A673 (cell line): Measurements from ENCODE around the gene SKOR1. TPM values are rescaled to one million over a fixed set of nuclear protein-coding genes. Genes with fewer than 3 reads are reported as not detected.

Experiments used
- BruUV-seq: library from RNA; stranded (reverse); fragments of 400-500 nt; replicated peaks from 2 replicates; lab custom pipeline; 2021; lab: Mats Ljungman, UMichigan
- CTCF ChIA-PET: fragments of 300-600 bp; sonication (Branson Sonifier 250); formaldehyde crosslinking; loops from one replicate; lab custom pipeline; 2022; ENCODE audit warnings: antibody characterized with exemption; lab: Charles Lee
- POLR2A ChIA-PET: fragments of 300-600 bp; sonication (Branson Sonifier 250); formaldehyde crosslinking; loops from one replicate; lab custom pipeline; 2022; ENCODE audit warnings: antibody characterized with exemption; ENCODE audit not compliant: low non-redundant PET; lab: Charles Lee
- DNase-seq: peaks from one replicate; pipeline ENCODE4 v3.0.0-alpha.2; 2015; ENCODE audit warnings: low spot score
- H3K27ac ChIP-seq: fragments of 200-600 bp; sonication (generic); 2 replicates; pipeline ENCODE4 v1.5.1; 2016; ENCODE audit warnings: mixed run types, low read depth, mild to moderate bottlenecking, mixed read lengths, antibody characterized with exemption, low read length; ENCODE audit not compliant: poor library complexity, severe bottlenecking
- H3K27me3 ChIP-seq: fragments of 200-600 bp; sonication (generic); replicated peaks from 2 replicates; pipeline ENCODE4 v1.6.1; 2017; ENCODE audit warnings: mixed run types, low read depth, mild to moderate bottlenecking, mixed read lengths, antibody characterized with exemption, low read length; ENCODE audit not compliant: insufficient read depth, poor library complexity
- H3K36me3 ChIP-seq: fragments of 200-600 bp; sonication (generic); 2 replicates; pipeline ENCODE4 v1.6.1; 2016; ENCODE audit warnings: mixed run types, mild to moderate bottlenecking, mixed read lengths, antibody characterized with exemption, low read length; ENCODE audit not compliant: insufficient read depth, poor library complexity, severe bottlenecking
- H3K4me1 ChIP-seq: fragments of 200-600 bp; sonication (generic); 2 replicates; pipeline ENCODE4 v1.6.1; 2017; ENCODE audit warnings: mixed run types, mild to moderate bottlenecking, mixed read lengths, antibody characterized with exemption, low read length; ENCODE audit not compliant: insufficient read depth, poor library complexity, severe bottlenecking
- H3K4me3 ChIP-seq: fragments of 200-600 bp; sonication (generic); 2 replicates; pipeline ENCODE4 v1.5.1; 2016; ENCODE audit warnings: low read depth, mixed run types, mild to moderate bottlenecking, mixed read lengths, low read length; ENCODE audit not compliant: poor library complexity, severe bottlenecking
- H3K9me3 ChIP-seq: fragments of 200-600 bp; sonication (generic); 2 replicates; pipeline ENCODE4 v1.6.1; 2016; ENCODE audit warnings: mixed run types, low read depth, mild to moderate bottlenecking, mixed read lengths, antibody characterized with exemption, low read length; ENCODE audit not compliant: poor library complexity, severe bottlenecking
- EZH2 ChIP-seq: fragments of 200-600 bp; sonication (generic); IDR thresholded peaks from 2 replicates; pipeline ENCODE4 v1.6.1; 2017; ENCODE audit warnings: borderline replicate concordance, low read depth, mild to moderate bottlenecking, mixed read lengths, antibody characterized with exemption, low read length; ENCODE audit not compliant: poor library complexity, severe bottlenecking
- intact Hi-C: fragments of 100-400 bp; cut with micrococcal nuclease; formaldehyde crosslinking; loops from one replicate; pipeline ENCODE4 v1.10.0; 2022; ENCODE audit not compliant: unreplicated experiment
- total RNA-seq: library from RNA; stranded (reverse); gene quantifications from 2 replicates; pipeline ENCODE4 v1.2.3, GENCODE V29; 2021
- TF ChIP-seq, protein P1 (sequence below): fragments of 300-800, 200-600 bp; sonication (generic); conservative IDR thresholded peaks from 2 replicates; pipeline ENCODE4 v1.5.1; 2017; ENCODE audit warnings: low read depth, mild to moderate bottlenecking, antibody characterized with exemption, low read length, moderate library complexity, mixed read lengths

The SKOR1 gene
- total RNA-seq, 1 experiment from 2014 or later, result 0.21 TPM

DNA sequence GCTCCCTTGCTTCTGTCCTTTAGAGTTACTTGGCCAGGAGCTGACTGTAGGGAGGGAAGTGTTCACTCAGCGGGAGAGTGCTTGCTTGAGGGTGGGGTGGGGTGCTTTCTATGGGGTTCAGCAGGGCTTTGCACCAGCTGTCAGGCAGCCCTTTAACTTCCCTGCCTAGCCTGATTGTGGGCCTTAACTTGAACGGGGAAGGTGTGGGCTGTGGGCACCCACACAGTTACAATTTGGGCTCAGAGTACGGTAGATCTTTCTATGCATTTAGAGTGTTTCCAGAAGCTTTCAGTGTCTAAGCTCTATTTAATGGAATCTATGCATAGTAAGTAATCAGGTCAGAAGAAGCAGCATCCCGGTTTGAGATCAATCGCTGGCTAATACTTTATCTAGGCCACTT lies 48.2 kb upstream of the SKOR1 start:
- no peaks in the 10 kb centered on the region for H3K36me3 ChIP-seq
- CTCF ChIA-PET, result no interaction called here
- no peak for TF ChIP-seq EZH2
- DNase-seq, result no peak
- intact Hi-C loops, result no loop called here
- H3K9me3 ChIP-seq, result no peaks in the 10 kb centered on the region
- no TSS peak for BruUV-seq
- no peak overlapping the region for H3K27ac ChIP-seq
- H3K4me1 ChIP-seq, result peaks cover 9% of the 10 kb centered on the region
- no peak overlapping the region for H3K4me3 ChIP-seq
- H3K27me3 ChIP-seq, result no peaks in the 10 kb centered on the region
- POLR2A ChIA-PET, result no interaction called here

DNA sequence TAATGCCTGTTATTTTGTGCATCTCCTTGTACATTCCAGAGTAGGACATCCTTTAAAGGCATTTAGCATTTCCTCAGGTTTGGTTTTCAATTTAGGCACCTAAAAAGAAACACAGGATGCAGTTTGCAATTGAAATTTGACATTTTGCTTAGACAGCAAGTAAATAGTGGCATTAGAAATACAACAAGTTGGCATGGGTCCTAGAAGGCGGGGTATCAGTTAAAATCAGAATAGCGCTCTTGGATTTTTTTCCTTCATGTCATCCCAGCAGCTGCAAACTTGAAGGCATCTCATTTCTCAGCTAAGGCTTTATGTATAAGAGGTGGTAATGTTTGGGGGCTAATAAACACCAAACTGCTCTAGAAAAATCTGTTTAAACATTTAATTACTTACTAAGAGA lies 47.5 kb upstream of the SKOR1 start:
- intact Hi-C loops, result no loop called here
- POLR2A ChIA-PET, result no interaction called here
- no peak overlapping the region for H3K27ac ChIP-seq
- CTCF ChIA-PET, result no interaction called here
- H3K27me3 ChIP-seq, result no peaks in the 10 kb centered on the region
- no peaks in the 10 kb centered on the region for H3K9me3 ChIP-seq
- no peak overlapping the region for H3K4me3 ChIP-seq
- BruUV-seq, result no TSS peak
- DNase-seq, result no peak
- no peaks in the 10 kb centered on the region for H3K36me3 ChIP-seq
- TF ChIP-seq, protein P1, sequence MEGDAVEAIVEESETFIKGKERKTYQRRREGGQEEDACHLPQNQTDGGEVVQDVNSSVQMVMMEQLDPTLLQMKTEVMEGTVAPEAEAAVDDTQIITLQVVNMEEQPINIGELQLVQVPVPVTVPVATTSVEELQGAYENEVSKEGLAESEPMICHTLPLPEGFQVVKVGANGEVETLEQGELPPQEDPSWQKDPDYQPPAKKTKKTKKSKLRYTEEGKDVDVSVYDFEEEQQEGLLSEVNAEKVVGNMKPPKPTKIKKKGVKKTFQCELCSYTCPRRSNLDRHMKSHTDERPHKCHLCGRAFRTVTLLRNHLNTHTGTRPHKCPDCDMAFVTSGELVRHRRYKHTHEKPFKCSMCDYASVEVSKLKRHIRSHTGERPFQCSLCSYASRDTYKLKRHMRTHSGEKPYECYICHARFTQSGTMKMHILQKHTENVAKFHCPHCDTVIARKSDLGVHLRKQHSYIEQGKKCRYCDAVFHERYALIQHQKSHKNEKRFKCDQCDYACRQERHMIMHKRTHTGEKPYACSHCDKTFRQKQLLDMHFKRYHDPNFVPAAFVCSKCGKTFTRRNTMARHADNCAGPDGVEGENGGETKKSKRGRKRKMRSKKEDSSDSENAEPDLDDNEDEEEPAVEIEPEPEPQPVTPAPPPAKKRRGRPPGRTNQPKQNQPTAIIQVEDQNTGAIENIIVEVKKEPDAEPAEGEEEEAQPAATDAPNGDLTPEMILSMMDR, result no peak
- no peak for TF ChIP-seq EZH2
- peaks cover 14% of the 10 kb centered on the region for H3K4me1 ChIP-seq

DNA sequence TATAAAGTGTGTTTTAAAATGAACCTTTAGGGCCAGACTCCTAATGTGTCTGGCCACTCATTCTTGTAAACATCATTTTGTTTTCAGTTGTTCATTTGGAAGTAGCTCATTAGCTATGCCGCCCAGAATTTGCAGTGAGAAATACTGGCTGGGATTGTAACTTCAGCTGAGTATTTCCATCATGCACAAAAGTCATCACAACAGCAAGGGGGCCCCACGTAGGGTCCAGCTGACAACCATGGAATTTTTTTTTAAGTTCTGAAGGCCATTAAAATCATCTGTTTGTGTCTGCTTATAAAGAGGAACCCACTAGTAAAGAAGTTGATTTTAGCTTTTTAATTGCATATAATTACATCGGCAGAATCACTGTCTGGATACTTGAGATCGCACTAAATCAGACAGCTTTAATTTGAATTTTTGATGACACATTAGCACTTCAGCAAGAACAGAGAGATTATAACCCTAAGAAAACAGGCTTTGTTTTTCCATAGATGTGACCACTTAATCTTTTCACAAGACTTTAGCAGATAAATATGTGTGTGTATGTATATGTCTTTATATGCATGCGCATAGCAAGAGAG lies 46.3 kb upstream of the SKOR1 start:
- H3K4me3 ChIP-seq, result no peak overlapping the region
- no peaks in the 10 kb centered on the region for H3K36me3 ChIP-seq
- ChIA-PET CTCF (interaction anchor here (0.7 kb wide), 1 partner anchor 691 kb away, joined by 3 read pairs; no protein-coding TSS in a partner anchor), POLR2A (no interaction called here)
- DNase-seq, result no peak
- no peaks in the 10 kb centered on the region for H3K9me3 ChIP-seq
- intact Hi-C loops, result no loop called here
- BruUV-seq, result no TSS peak
- no peak overlapping the region for H3K27ac ChIP-seq
- no peaks in the 10 kb centered on the region for H3K27me3 ChIP-seq
- no peak for TF ChIP-seq EZH2
- TF ChIP-seq, protein P1, result no peak
- H3K4me1 ChIP-seq, result peaks cover 14% of the 10 kb centered on the region
